GM12892 (cell line): ENCODE measurements around the gene NFYA.

Source experiments
- DNase-seq: peaks from one replicate; pipeline ENCODE4 v3.0.0; 2011; ENCODE audit not compliant: insufficient read length
- FAIRE-seq: peaks from 2 replicates; lab custom pipeline; 2011; peaks lifted over from hg19 to GRCh38; lab: Jason Lieb, UNC
- POLR2A ChIP-seq: IDR thresholded peaks from 2 replicates; pipeline ENCODE4 v1.6.1; 2011; ENCODE audit warnings: low read depth, low read length, control low read depth
- POLR2AphosphoS5 ChIP-seq: IDR thresholded peaks from 2 replicates; pipeline ENCODE4 v1.6.1; 2011; ENCODE audit warnings: low read depth, low read length, control low read depth
- TAF1 ChIP-seq: IDR thresholded peaks from 2 replicates; pipeline ENCODE4 v1.6.1; 2011; ENCODE audit warnings: low read depth, mild to moderate bottlenecking, control low read depth, low read length, borderline replicate concordance

Gene NFYA

DNA sequence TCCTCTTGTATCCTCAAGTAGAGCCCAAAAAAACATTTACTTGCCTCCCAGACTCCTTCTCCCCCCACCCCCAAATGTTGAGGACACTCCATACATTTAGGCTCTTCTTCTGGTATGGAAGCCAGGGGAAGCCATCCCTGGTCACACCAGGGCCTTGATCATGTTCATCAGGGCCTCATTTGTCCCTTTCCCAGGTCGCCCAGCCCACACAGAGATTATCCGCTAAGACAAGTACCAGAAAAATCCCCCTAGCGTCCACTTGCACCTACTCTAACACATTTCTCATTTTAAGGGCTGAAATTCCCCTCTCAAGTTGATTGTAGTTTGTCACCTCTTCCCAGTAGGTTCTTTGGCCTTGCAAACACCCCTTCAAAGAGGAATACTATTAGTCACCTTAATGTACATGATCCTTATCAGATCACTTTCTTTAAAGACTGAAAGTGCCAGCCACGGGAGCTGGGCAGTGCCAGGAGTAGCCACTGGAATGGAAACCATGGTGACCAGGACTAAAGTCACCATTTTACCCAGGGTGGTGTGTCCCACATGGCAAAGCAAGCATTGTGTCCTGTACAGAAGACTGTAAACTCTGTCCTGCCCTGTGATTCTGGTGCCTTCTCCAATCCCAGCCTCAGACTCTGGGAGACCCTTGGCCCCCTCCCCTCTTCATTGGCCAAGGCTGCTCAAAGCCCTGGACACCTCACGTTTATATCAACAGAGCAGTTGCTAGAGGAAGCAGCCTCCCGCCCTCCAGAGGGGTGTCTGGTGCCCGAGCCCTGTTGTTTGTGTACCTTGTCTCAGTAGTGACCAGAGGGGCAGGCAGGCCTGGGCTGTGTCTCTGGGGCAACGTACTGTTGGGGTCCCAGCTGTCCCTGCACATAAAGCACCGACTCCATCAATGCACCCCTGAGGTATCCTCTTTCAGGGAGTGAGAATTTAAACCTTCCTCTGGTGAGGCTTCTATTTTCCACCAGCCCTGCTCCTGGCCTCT lies 24.7 kb upstream of the NFYA start:
- no peak for TF ChIP-seq TAF1
- no peak for TF ChIP-seq POLR2A
- no peak for TF ChIP-seq POLR2AphosphoS5
- FAIRE-seq (no peak), DNase-seq (no peak)

DNA sequence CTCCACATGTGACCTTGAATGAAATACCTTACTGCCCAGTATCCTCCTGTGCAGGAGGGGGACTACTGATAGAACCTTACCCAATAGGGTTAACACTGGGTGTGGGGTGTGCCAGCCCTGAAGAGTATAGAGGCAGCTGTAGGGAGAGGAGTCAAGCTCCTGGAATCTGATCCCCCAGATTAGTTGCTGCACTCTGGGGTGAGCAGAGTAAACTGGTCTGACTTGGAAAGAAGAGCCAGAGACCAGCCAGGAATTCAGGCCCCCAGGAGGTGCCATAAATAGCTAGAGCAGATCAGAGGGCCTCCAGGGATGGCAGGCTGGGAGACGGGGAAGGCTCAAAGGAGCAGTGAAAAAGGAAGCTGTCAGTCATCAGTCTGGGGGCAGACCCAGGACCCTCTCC lies 23.3 kb upstream of the NFYA start:
- DNase-seq: no peak
- FAIRE-seq: no peak
- no peak for TF ChIP-seq POLR2AphosphoS5
- no peak for TF ChIP-seq TAF1
- TF ChIP-seq POLR2A: no peak

DNA sequence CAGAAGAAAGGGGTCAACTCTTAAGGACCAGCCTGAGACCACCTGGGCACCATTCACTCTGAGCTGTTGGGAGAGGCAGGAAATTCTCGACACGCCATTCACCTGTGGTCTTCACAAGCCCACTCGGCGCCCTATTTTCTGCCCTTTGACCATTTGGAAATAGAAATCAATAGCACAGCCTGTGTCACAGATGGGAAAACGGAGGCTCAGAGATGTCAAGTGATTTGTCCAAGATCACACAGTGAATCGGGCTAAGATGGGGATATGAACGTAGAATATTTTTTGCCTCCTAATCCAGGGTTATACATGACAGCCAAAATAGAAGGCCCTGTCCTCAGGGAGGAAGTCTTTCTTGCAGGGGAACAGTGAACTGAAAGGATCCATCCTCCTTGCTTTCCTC lies 22.8 kb upstream of the NFYA start:
- FAIRE-seq: no peak
- TF ChIP-seq POLR2AphosphoS5 (no peak), POLR2A (no peak), TAF1 (no peak)
- no peak for DNase-seq

DNA sequence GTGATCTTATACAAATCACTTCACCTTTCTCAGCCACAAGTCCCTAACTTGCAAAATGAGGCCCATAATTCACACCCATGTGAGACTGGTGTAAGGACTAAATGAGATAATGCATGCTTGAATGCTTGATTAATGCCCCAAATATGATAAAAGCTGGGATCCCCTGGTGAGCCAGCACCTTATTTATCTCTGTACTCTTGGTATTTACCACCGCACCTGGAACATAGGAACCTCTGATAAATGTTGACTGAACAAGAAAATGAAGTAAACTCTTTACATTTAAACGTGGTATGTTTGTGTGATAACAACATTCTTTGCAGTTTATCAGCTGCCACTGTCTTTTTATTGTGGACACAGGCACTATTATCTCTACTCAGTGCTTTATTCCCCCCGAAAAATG lies 22.2 kb upstream of the NFYA start:
- no peak for FAIRE-seq
- no peak for TF ChIP-seq POLR2A
- TF ChIP-seq TAF1: no peak
- no peak for TF ChIP-seq POLR2AphosphoS5
- DNase-seq: no peak

DNA sequence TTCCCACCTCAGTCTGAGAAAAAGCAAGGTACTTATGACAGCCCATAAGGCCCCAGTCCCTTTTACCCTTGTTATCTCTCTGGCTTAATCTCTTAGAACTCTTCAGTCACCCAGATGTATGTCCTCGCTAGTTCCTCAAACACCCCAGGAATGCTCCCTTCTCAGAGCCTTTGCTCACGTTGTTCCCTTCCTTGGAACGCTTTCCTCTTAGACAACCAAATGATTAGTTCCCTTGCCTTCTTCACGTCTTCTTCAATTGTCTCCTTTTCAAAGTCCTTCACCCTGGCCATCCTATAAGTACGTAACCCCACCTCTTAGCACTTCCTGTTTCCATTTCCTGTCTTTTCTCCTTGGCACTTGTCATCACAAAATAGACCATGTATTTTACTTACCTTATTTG lies 20.9 kb upstream of the NFYA start:
- no peak for FAIRE-seq
- DNase-seq: no peak
- TF ChIP-seq TAF1 (no peak), POLR2AphosphoS5 (no peak), POLR2A (no peak)

DNA sequence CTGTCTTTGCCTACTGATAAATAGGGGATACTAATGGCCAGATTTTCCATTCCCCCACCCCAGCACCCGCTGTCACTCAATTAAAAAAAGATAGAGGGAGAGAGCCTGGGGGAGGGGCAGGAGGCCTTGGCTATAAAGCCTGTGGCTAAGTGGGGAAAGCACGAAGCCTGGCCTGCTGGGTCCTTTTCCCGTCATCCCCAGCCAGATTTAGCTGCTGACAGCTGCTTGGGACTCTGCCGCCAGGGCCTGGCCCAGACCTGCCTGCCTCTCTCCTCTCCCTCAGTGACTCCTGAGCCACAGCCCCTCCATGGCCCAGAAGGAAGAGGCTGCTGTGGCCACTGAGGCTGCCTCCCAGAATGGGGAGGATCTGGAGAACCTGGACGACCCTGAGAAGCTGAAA lies 19.7 kb upstream of the NFYA start, which contains the start of gene APOBEC2:
APOBEC2 (plus strand) TSS at position 162 of the 400 bp plus-strand sequence; CDS start at position 308, 146 bp downstream.
- no peak for FAIRE-seq
- no peak for TF ChIP-seq TAF1
- TF ChIP-seq POLR2A: no peak
- no peak for TF ChIP-seq POLR2AphosphoS5
- no peak for DNase-seq

DNA sequence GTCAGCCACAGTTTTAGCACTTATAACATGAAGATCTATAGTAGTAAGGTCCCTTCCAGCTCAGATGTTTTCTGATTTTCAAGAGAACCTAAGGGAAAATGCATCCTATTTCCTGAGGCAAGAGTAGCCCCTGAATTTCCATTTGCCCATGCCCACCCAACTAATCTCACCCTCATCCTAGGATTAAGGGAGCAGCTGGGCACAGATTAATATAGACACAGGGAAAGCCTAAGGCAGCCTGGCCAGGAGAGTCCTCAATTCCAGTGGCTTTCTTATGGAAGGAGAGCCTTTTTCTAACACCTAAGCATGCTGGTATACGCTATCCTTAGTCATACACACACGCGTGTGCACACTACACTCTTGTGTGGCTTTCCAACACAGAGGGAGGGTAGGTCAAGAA lies 18.3 kb upstream of the NFYA start:
- TF ChIP-seq POLR2AphosphoS5 (no peak), TAF1 (no peak), POLR2A (no peak)
- no peak for FAIRE-seq

DNA sequence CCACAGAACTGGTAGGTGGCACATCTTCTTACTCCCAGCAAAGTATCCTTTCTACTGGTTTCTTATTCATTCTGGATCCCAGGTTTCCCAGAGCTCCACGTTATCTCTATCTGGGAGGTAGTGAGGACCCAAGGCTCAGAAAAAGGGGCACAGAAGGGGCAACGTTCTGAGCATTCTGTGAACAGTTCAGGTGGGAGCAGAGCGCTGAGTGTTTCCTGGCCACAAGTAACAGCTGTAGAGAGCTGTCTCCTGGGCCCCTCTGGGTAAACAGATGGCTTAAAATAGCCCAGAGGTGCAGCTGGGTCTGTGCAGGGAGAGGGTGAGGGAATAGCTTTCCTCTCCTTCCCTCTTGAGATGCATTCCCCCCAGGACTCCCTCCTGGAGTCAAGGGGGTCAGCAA lies 17.6 kb upstream of the NFYA start:
- no peak for FAIRE-seq
- TF ChIP-seq POLR2AphosphoS5 (no peak), POLR2A (no peak), TAF1 (no peak)
- no peak for DNase-seq

More for the DNA sequence above, 18.3 kb upstream of the NFYA start:
- DNase-seq: no peak

DNA sequence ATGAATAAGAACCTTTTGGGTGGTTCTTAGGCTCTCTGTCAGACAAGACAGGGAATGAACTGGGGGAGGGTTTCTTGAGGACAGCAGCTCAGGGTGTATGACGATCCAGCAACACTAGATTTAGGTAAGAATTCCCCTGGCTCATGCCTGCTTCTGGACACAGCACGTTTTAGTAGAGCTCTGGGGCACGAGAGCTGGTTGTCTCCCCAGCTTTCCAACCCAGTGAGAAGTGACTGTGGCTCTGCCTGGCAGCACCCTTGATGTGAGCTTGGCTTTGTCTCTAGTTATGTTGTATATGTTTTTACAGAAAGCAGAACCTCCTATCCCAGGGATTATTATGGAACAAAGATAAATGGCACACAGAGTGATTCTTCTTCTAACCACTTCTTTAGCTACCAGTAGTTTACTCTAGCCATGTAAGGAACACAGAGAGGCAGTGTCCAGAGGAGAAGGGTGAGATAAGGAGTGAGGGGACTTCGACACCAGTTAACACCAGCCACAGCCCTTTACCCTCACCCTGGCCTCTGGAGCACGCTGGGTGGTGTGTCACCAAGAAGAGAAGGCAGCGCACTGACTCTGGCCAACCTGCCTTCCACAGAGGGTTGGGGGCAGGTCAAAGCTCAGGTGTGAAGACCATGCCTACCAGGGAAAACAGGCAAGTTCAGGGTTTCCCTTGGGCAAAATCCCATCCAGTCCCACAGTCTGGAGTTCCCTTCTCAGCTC lies 15.8 kb upstream of the NFYA start:
- FAIRE-seq (no peak), DNase-seq (no peak)
- no peak for TF ChIP-seq POLR2A
- no peak for TF ChIP-seq POLR2AphosphoS5
- no peak for TF ChIP-seq TAF1

DNA sequence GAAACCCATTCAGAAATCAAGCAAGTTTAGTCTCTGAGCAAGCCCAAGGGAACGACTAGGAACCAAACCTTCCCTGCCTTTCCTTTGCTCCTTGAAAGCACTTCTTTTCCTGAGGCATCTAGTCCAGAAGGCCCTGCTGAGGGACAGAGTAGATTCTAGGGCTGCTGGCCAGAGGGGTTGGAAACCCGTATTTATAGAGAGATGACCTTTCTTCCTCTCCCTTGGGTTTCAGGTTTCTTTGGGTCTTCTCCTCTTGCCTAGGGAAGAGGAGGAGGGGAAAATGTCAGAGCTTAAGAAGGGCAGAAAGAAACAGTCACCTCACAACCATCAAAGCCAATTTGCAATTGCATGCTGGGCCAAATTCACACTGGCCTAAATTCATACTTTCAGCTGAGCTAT lies 14.0 kb upstream of the NFYA start:
- TF ChIP-seq POLR2A (no peak), POLR2AphosphoS5 (no peak), TAF1 (no peak)
- FAIRE-seq (no peak), DNase-seq (no peak)

DNA sequence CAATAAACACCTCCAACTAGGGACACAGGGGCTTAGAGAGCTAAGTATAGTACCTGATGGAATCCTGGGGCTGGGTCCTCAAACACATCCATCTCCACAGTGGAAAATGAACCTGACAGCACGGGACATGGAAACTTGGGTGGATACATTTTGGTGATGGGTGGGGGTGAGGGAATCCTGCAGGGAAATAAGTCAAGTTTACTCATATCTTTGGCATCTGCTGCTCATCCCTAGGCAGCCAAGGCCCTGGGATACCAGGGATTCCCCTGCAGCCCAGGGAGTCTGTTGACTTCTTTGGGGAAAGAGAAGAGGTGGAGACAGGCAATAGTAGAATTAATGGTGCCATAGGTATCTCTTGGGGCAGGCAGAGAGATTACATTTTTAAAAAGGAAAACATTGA lies 13.2 kb upstream of the NFYA start:
- no peak for FAIRE-seq
- DNase-seq: no peak
- TF ChIP-seq TAF1 (no peak), POLR2A (no peak), POLR2AphosphoS5 (no peak)
